H9 (cell line): Measurements from ENCODE around the gene RANGRF. TPM values are rescaled to one million over a fixed set of nuclear protein-coding genes. Genes with fewer than 3 reads are reported as not detected.

Experiments
- DNase-seq: peaks from one replicate; pipeline ENCODE4 v3.0.0-alpha.2; 2017
- H2AFZ ChIP-seq: one replicate; pipeline ENCODE4 v1.6.1; 2013; ENCODE audit warnings: mild to moderate bottlenecking, low read length, control low read depth, moderate library complexity
- H2AK5ac ChIP-seq: 2 replicates; pipeline ENCODE4 v1.6.1; 2013; ENCODE audit warnings: low read length, control low read depth, mixed read lengths; ENCODE audit not compliant: insufficient read length
- H2BK120ac ChIP-seq: one replicate; pipeline ENCODE4 v1.6.1; 2013; ENCODE audit warnings: low read depth, mild to moderate bottlenecking, low read length, control low read depth, inconsistent platforms; ENCODE audit not compliant: poor library complexity, severe bottlenecking
- H2BK12ac ChIP-seq: 2 replicates; pipeline ENCODE4 v1.6.1; 2013; ENCODE audit warnings: low read length, control low read depth, mixed read lengths, low read depth; ENCODE audit not compliant: insufficient read length
- H2BK15ac ChIP-seq: 2 replicates; pipeline ENCODE4 v1.6.1; 2013; ENCODE audit warnings: low read depth, low read length, control low read depth
- H2BK20ac ChIP-seq: one replicate; pipeline ENCODE4 v1.6.1; 2013; ENCODE audit warnings: low read depth, mild to moderate bottlenecking, low read length, control low read depth, inconsistent platforms; ENCODE audit not compliant: poor library complexity, severe bottlenecking
- H2BK5ac ChIP-seq: 2 replicates; pipeline ENCODE4 v1.6.1; 2013; ENCODE audit warnings: low read length, control low read depth, mixed read lengths; ENCODE audit not compliant: insufficient read length
- H3K14ac ChIP-seq: 2 replicates; pipeline ENCODE4 v1.6.1; 2013; ENCODE audit warnings: low read length, control low read depth; ENCODE audit not compliant: insufficient read depth
- H3K18ac ChIP-seq: 2 replicates; pipeline ENCODE4 v1.6.1; 2013; ENCODE audit warnings: low read depth, mild to moderate bottlenecking, mixed read lengths, low read length, control low read depth; ENCODE audit not compliant: insufficient read length
- H3K23ac ChIP-seq: 2 replicates; pipeline ENCODE4 v1.6.1; 2013; ENCODE audit warnings: low read length, control low read depth, mixed read lengths, low read depth; ENCODE audit not compliant: insufficient read length
- H3K23me2 ChIP-seq: 2 replicates; pipeline ENCODE4 v1.6.1; 2013; ENCODE audit warnings: low read depth, mild to moderate bottlenecking, mixed read lengths, low read length, control low read depth; ENCODE audit not compliant: insufficient read length, poor library complexity, severe bottlenecking
- H3K27ac ChIP-seq: 2 replicates; pipeline ENCODE4 v1.5.1; 2013; ENCODE audit warnings: low read length, control low read depth, mixed read lengths, low read depth; ENCODE audit not compliant: insufficient read length
- H3K27me3 ChIP-seq: 2 replicates; pipeline ENCODE4 v1.6.1; 2013; ENCODE audit warnings: low read length, control low read depth, inconsistent platforms; ENCODE audit not compliant: insufficient read depth
- H3K4ac ChIP-seq: 2 replicates; pipeline ENCODE4 v1.6.1; 2013; ENCODE audit warnings: low read depth, mild to moderate bottlenecking, control low read depth, inconsistent platforms, low read length, moderate library complexity
- H3K4me1 ChIP-seq: 2 replicates; pipeline ENCODE4 v1.6.1; 2013; ENCODE audit warnings: low read length, control low read depth, inconsistent platforms; ENCODE audit not compliant: insufficient read depth
- H3K4me2 ChIP-seq: 2 replicates; pipeline ENCODE4 v1.6.1; 2013; ENCODE audit warnings: low read length, control low read depth, mixed read lengths; ENCODE audit not compliant: insufficient read length, insufficient read depth
- H3K56ac ChIP-seq: 2 replicates; pipeline ENCODE4 v1.6.1; 2013; ENCODE audit warnings: low read depth, mild to moderate bottlenecking, mixed read lengths, low read length, control low read depth; ENCODE audit not compliant: insufficient read length
- H3K79me1 ChIP-seq: 2 replicates; pipeline ENCODE4 v1.6.1; 2013; ENCODE audit warnings: low read depth, mild to moderate bottlenecking, moderate library complexity, low read length, control low read depth, inconsistent platforms; ENCODE audit not compliant: insufficient read depth, poor library complexity, severe bottlenecking
- H3K79me2 ChIP-seq: 2 replicates; pipeline ENCODE4 v1.6.1; 2013; ENCODE audit warnings: low read length, control low read depth, inconsistent platforms; ENCODE audit not compliant: insufficient read depth
- H3K9ac ChIP-seq: 2 replicates; pipeline ENCODE4 v1.6.1; 2013; ENCODE audit warnings: low read length, control low read depth, mixed read lengths; ENCODE audit not compliant: insufficient read length; ENCODE audit errors: extremely low read depth
- H3K9me3 ChIP-seq: one replicate; pipeline ENCODE4 v1.6.1; 2013; ENCODE audit warnings: low read depth, low read length, inconsistent platforms; ENCODE audit not compliant: control insufficient read depth
- H3T11ph ChIP-seq: one replicate; pipeline ENCODE4 v1.6.1; 2013; ENCODE audit warnings: mild to moderate bottlenecking, low read length, control low read depth, inconsistent platforms
- H4K20me1 ChIP-seq: one replicate; pipeline ENCODE4 v1.6.1; 2013; ENCODE audit not compliant: control insufficient read depth, insufficient read length, insufficient read depth
- H4K5ac ChIP-seq: 2 replicates; pipeline ENCODE4 v1.6.1; 2013; ENCODE audit warnings: low read depth, mild to moderate bottlenecking, mixed read lengths, low read length, control low read depth; ENCODE audit not compliant: insufficient read length
- H4K8ac ChIP-seq: replicated peaks from 2 replicates; pipeline ENCODE4 v1.6.1; 2013; ENCODE audit warnings: low read length, control low read depth, mixed read lengths, low read depth; ENCODE audit not compliant: insufficient read length
- H4K91ac ChIP-seq: 2 replicates; pipeline ENCODE4 v1.6.1; 2013; ENCODE audit warnings: low read depth, mild to moderate bottlenecking, moderate library complexity, mixed read lengths, low read length, control low read depth; ENCODE audit not compliant: insufficient read length
- H3K27ac Mint-ChIP-seq, 3 experiments: 2 replicates in 2 of 3; 3 replicates in 1 of 3; pipeline ENCODE4 v1.8.0; 2020 to 2021; ENCODE audit warnings: mixed read lengths in 3 of 3, mild to moderate bottlenecking in 1 of 3, moderate library complexity in 1 of 3
- H3K27me3 Mint-ChIP-seq: 2 replicates; pipeline ENCODE4 v1.8.0; 2021; ENCODE audit warnings: low read depth, mild to moderate bottlenecking, moderate library complexity, mixed read lengths
- H3K36me3 Mint-ChIP-seq, 3 experiments: 2 replicates in 2 of 3; 3 replicates in 1 of 3; pipeline ENCODE4 v1.8.0; 2020 to 2021; ENCODE audit warnings: low read depth in 3 of 3, mixed read lengths in 3 of 3; ENCODE audit not compliant: insufficient read depth in 1 of 3
- H3K4me1 Mint-ChIP-seq, 2 experiments: 2 replicates each; pipeline ENCODE4 v1.8.0; 2020; ENCODE audit warnings: mixed read lengths in 2 of 2
- H3K4me3 Mint-ChIP-seq, 2 experiments: 2 replicates in 1 of 2; 3 replicates in 1 of 2; pipeline ENCODE4 v1.8.0; 2020 to 2021; ENCODE audit warnings: mild to moderate bottlenecking in 2 of 2, mixed read lengths in 2 of 2, moderate library complexity in 1 of 2
- H3K9me3 Mint-ChIP-seq, 2 experiments: 2 replicates in 1 of 2; 3 replicates in 1 of 2; pipeline ENCODE4 v1.8.0; 2020; ENCODE audit warnings: mild to moderate bottlenecking in 2 of 2, mixed read lengths in 2 of 2, moderate library complexity in 1 of 2
- CTCF ChIP-seq: fragments of 200-600 bp; sonication (generic); conservative IDR thresholded peaks from 3 replicates; pipeline ENCODE4 v1.8.0; 2021; ENCODE audit warnings: antibody characterized with exemption, mild to moderate bottlenecking
- WGBS: extraction: QIAGEN DNeasy Blood & Tissue Kit; methylation state at CpG from one replicate; pipeline ENCODE4 v1.1.7; 2013; ENCODE audit warnings: missing lambda C conversion rate, low lambda C conversion rate, mixed read lengths; ENCODE audit not compliant: insufficient read length; ENCODE audit errors: extremely low coverage; 5-methylcytosine and 5-hydroxymethylcytosine counted together
- total RNA-seq: library from RNA; stranded (reverse); gene quantifications from 2 replicates; pipeline ENCODE4 v1.2.1, GENCODE V29; 2021

Gene RANGRF
- total RNA-seq, 1 experiment from 2014 or later: 36.9 TPM

GRCh38 chr17:8264320-8264719 lies 24.1 kb upstream of the RANGRF start:
- Histone ChIP-seq H3K18ac (no peak overlapping the region), H3K79me2 (no peaks in the 10 kb centered on the region), H3K23me2 (no peaks in the 10 kb centered on the region), H4K5ac (no peak overlapping the region), H3K9me3 (no peaks in the 10 kb centered on the region), H3K4me1 (no peaks in the 10 kb centered on the region), H2BK20ac (no peak overlapping the region), H3K79me1 (no peaks in the 10 kb centered on the region), H3K27ac (no peak overlapping the region), H3K4me2 (no peak overlapping the region), H4K20me1 (no peaks in the 10 kb centered on the region), H4K8ac (no peak overlapping the region), H2AK5ac (no peak overlapping the region), H2AFZ (no peak overlapping the region), H3K14ac (no peak overlapping the region), H2BK5ac (no peak overlapping the region), H4K91ac (no peak overlapping the region), H2BK12ac (no peak overlapping the region), H3K27me3 (no peaks in the 10 kb centered on the region), H3K23ac (no peak overlapping the region), H2BK15ac (no peak overlapping the region), H2BK120ac (no peak overlapping the region), H3K9ac (no peak overlapping the region), H3T11ph (no peak overlapping the region), H3K56ac (no peak overlapping the region), H3K4ac (no peak overlapping the region)
- H3K36me3 Mint-ChIP-seq: peaks cover 56 to 90% (median 89%) of the 10 kb centered on the region in 3 experiments
- no peak overlapping the region for H3K4me3 Mint-ChIP-seq
- no peak for DNase-seq
- TF ChIP-seq CTCF: no peak
- no peak overlapping the region for H3K27ac Mint-ChIP-seq
- H3K9me3 Mint-ChIP-seq: no peaks in the 10 kb centered on the region; a peak in 1 of 5 replicates
- H3K4me1 Mint-ChIP-seq: no peaks in the 10 kb centered on the region
- H3K27me3 Mint-ChIP-seq: no peaks in the 10 kb centered on the region
- WGBS: no CpG with 5 or more reads among the region's 10 CpGs
